Liver (tissue), 9 donors: ENCODE results near the gene ZNF827. TPM values are rescaled to one million over a fixed set of nuclear protein-coding genes. Genes with fewer than 3 reads are reported as not detected.

ENCODE experiments used
- DNase-seq: peaks from one replicate; pipeline ENCODE4 v3.0.0-alpha.2; 2017; ENCODE audit warnings: low spot score
- H3K27ac ChIP-seq, 2 donors: one replicate each; pipeline ENCODE4 v1.7.0; 2013; ENCODE audit warnings: inconsistent platforms in 2 of 2, low read length in 2 of 2, control low read depth in 1 of 2, low read depth in 1 of 2, mild to moderate bottlenecking in 1 of 2
- H3K27me3 ChIP-seq, 4 donors: one replicate each; pipeline versions ENCODE4 v1.6.1 to v1.7.0; 2013; ENCODE audit warnings: low read length in 3 of 4, inconsistent platforms in 1 of 4, mild to moderate bottlenecking in 1 of 4, moderate library complexity in 1 of 4; ENCODE audit not compliant: control insufficient read depth in 4 of 4, insufficient read depth in 4 of 4
- H3K36me3 ChIP-seq, 4 donors: one replicate each; pipeline versions ENCODE4 v1.6.1 to v1.7.0; 2013; ENCODE audit warnings: low read length in 3 of 4, mild to moderate bottlenecking in 3 of 4, low read depth in 1 of 4, moderate library complexity in 1 of 4; ENCODE audit not compliant: control insufficient read depth in 4 of 4, insufficient read depth in 3 of 4
- H3K4me1 ChIP-seq, 4 donors: one replicate each; pipeline versions ENCODE4 v1.6.1 to v1.7.0; 2013; ENCODE audit warnings: low read length in 3 of 4, mild to moderate bottlenecking in 3 of 4, moderate library complexity in 1 of 4; ENCODE audit not compliant: control insufficient read depth in 4 of 4, insufficient read depth in 4 of 4
- H3K4me3 ChIP-seq, 3 donors: one replicate each; pipeline versions ENCODE4 v1.6.1 to v1.7.0; 2013; ENCODE audit warnings: low read length in 3 of 3, control low read depth in 1 of 3, low read depth in 1 of 3, mild to moderate bottlenecking in 1 of 3
- H3K9ac ChIP-seq, 2 donors: one replicate each; pipeline ENCODE4 v1.7.0; 2013; ENCODE audit warnings: low read length in 2 of 2, mild to moderate bottlenecking in 2 of 2, moderate library complexity in 2 of 2, control low read depth in 1 of 2, low read depth in 1 of 2
- H3K9me3 ChIP-seq, 4 donors: one replicate each; pipeline versions ENCODE4 v1.6.1 to v1.7.0; 2013; ENCODE audit warnings: low read length in 3 of 4; ENCODE audit not compliant: control insufficient read depth in 4 of 4
- ATF3 ChIP-seq: IDR thresholded peaks from 2 replicates; pipeline ENCODE4 v1.6.1; 2016; ENCODE audit warnings: antibody characterized with exemption
- EGR1 ChIP-seq, 2 donors: IDR thresholded peaks; 2 replicates each; pipeline ENCODE4 v1.6.1; 2016 to 2018; ENCODE audit warnings: antibody characterized with exemption in 2 of 2, low read depth in 2 of 2
- FOXA1 ChIP-seq: IDR thresholded peaks from 2 replicates; pipeline ENCODE4 v1.6.1; 2016; ENCODE audit warnings: antibody characterized with exemption
- GABPA ChIP-seq, 2 donors: IDR thresholded peaks in 1 of 2; conservative IDR thresholded peaks in 1 of 2; 2 replicates each; pipeline ENCODE4 v1.6.1; 2016; ENCODE audit warnings: antibody characterized with exemption in 2 of 2, mild to moderate bottlenecking in 1 of 2, moderate library complexity in 1 of 2
- HNF4A ChIP-seq, 2 donors: conservative IDR thresholded peaks; 2 replicates each; pipeline ENCODE4 v1.6.1; 2016; ENCODE audit warnings: antibody characterized with exemption in 2 of 2, mild to moderate bottlenecking in 2 of 2
- HNF4G ChIP-seq: IDR thresholded peaks from 2 replicates; pipeline ENCODE4 v1.6.1; 2016; ENCODE audit warnings: antibody characterized with exemption
- JUND ChIP-seq, 2 donors: IDR thresholded peaks; 2 replicates each; pipeline ENCODE4 v1.6.1; 2016; ENCODE audit warnings: antibody characterized with exemption in 2 of 2
- MAX ChIP-seq: IDR thresholded peaks from 2 replicates; pipeline ENCODE4 v1.6.1; 2016; ENCODE audit warnings: antibody characterized with exemption
- RAD21 ChIP-seq, 2 donors: IDR thresholded peaks; 2 replicates each; pipeline ENCODE4 v1.6.1; 2016; ENCODE audit warnings: antibody characterized with exemption in 2 of 2, mild to moderate bottlenecking in 2 of 2
- REST ChIP-seq: IDR thresholded peaks from 2 replicates; pipeline ENCODE4 v1.6.1; 2016; ENCODE audit warnings: antibody characterized with exemption, mild to moderate bottlenecking
- RXRA ChIP-seq, 2 donors: IDR thresholded peaks; 2 replicates each; pipeline ENCODE4 v1.6.1; 2017 to 2018; ENCODE audit warnings: antibody characterized with exemption in 2 of 2, mild to moderate bottlenecking in 1 of 2
- TAF1 ChIP-seq: conservative IDR thresholded peaks from 2 replicates; pipeline ENCODE4 v1.6.1; 2016; ENCODE audit warnings: antibody characterized with exemption, mild to moderate bottlenecking
- ZBTB33 ChIP-seq: IDR thresholded peaks from 2 replicates; pipeline ENCODE4 v1.6.1; 2016; ENCODE audit warnings: antibody characterized with exemption
- WGBS: extraction: QIAGEN DNeasy Blood & Tissue Kit; methylation state at CpG from one replicate; pipeline ENCODE4 v1.1.7; 2013; 5-methylcytosine and 5-hydroxymethylcytosine counted together
- polyA plus RNA-seq, 2 donors: library from polyadenylated mRNA; stranded (reverse) in 1 of 2; unstranded in 1 of 2; fragments of 200-250 nt in 1 of 2; fragments of >200 nt in 1 of 2; fragmentation: Nextera tagmentation in 1 of 2; extraction: Ambion mirVana in 1 of 2; gene quantifications; one replicate each; pipeline versions ENCODE4 v1.2.1 to v1.2.3, GENCODE V29; 2013 to 2015
- total RNA-seq, 2 donors: library from RNA; depleted of rRNA; stranded (reverse); fragments of >200 nt; gene quantifications; one replicate each; pipeline ENCODE4 v1.2.3, GENCODE V29; 2014
- donor health status: healthy.
- donor health status: healthy.
- donor health status: healthy.
- donor health status: healthy.
- donor health status: healthy.

The ZNF827 gene
- total and polyA plus RNA-seq, 4 donors, result 0.46 to 2.9 (median 1.2) TPM

- H3K9ac ChIP-seq, result no peak overlapping the region
- no peaks in the 10 kb centered on the region for H3K27me3 ChIP-seq
- no peak overlapping the region for H3K4me3 ChIP-seq
- H3K9me3 ChIP-seq, result no peaks in the 10 kb centered on the region
- 50% methylated on average over 2 of the region's 2 CpGs for WGBS
- H3K36me3 ChIP-seq, result no peaks in the 10 kb centered on the region
- no peak overlapping the region for H3K27ac ChIP-seq
- no peak for DNase-seq
- TF ChIP-seq EGR1 (IDR thresholded peaks at IDR 0.05; ENCODE audit: low read depth in 2 of 2) (no peak), FOXA1 (no peak), HNF4A (conservative IDR thresholded peaks at IDR 0.05) (peak in 1 of 2 donors; percentile 32)
- no peaks in the 10 kb centered on the region for H3K4me1 ChIP-seq
These were observed 9.0 kb downstream of the ZNF827 start for GRCh38 chr4:145929415-145930178.

- Histone ChIP-seq H3K27ac (no peak overlapping the region), H3K9me3 (no peaks in the 10 kb centered on the region), H3K4me3 (no peak overlapping the region), H3K4me1 (no peaks in the 10 kb centered on the region), H3K9ac (no peak overlapping the region), H3K36me3 (no peaks in the 10 kb centered on the region), H3K27me3 (no peaks in the 10 kb centered on the region)
- WGBS, result 94% methylated on average over 8 of the region's 8 CpGs
- TF ChIP-seq RXRA (IDR thresholded peaks at IDR 0.05) (no peak), JUND (IDR thresholded peaks at IDR 0.05) (no peak), ZBTB33 (no peak), MAX (no peak), REST (no peak), HNF4A (conservative IDR thresholded peaks at IDR 0.05) (no peak), TAF1 (no peak), GABPA (IDR thresholded peaks at IDR 0.05 in 1 of 2, conservative IDR thresholded peaks at IDR 0.05 in 1 of 2) (no peak), ATF3 (no peak), HNF4G (no peak), RAD21 (IDR thresholded peaks at IDR 0.05) (no peak), EGR1 (IDR thresholded peaks at IDR 0.05; ENCODE audit: low read depth in 2 of 2) (no peak)
- DNase-seq, result no peak
These were observed 9.9 kb downstream of the ZNF827 start for GRCh38 chr4:145928748-145929147.
